SK-N-SH (cell line): Measurements from ENCODE around the gene TTC31. TPM values are rescaled to one million over a fixed set of nuclear protein-coding genes. Genes with fewer than 3 reads are reported as not detected.

Experiments used
- CTCF ChIA-PET: fragments of 300-600, 350-600 bp; formaldehyde crosslinking; extraction: SDS; loops from one replicate; lab custom pipeline; 2021; lab: Yijun Ruan, JAX
- POLR2A ChIA-PET: fragments of 350-600 bp; sonication (Branson Sonifier 250); formaldehyde crosslinking; extraction: SDS; loops from one replicate; lab custom pipeline; 2020; ENCODE audit warnings: antibody characterized with exemption, inconsistent platforms; lab: Yijun Ruan, JAX
- DNase-seq: peaks from one replicate; pipeline ENCODE4 v3.0.0; 2012
- H2AFZ ChIP-seq: fragments of 200-600 bp; sonication (generic); 2 replicates; pipeline ENCODE4 v1.8.1; 2016; ENCODE audit warnings: antibody characterized with exemption, mild to moderate bottlenecking, low read depth
- H3F3A ChIP-seq: fragments of 200-600 bp; sonication (generic); replicated peaks from 2 replicates; pipeline ENCODE3; 2016; ENCODE audit warnings: antibody characterized with exemption, mild to moderate bottlenecking; ENCODE audit not compliant: insufficient read depth
- H3K27ac ChIP-seq, 2 experiments: fragments of 200-500 bp in 1 of 2; fragments of 200-600 bp in 1 of 2; sonication (Bioruptor generic) in 1 of 2; sonication (generic), shearing (Covaris generic) in 1 of 2; 2 replicates each; pipeline versions ENCODE4 v1.5.1 to v1.6.1; 2014 to 2016; ENCODE audit warnings: low read depth in 2 of 2, inconsistent platforms in 1 of 2, low read length in 1 of 2, mild to moderate bottlenecking in 1 of 2, mixed read lengths in 1 of 2
- H3K27me3 ChIP-seq: fragments of 200-600 bp; sonication (generic), shearing (Covaris generic); 2 replicates; pipeline ENCODE4 v1.6.1; 2016; ENCODE audit warnings: mixed run types; ENCODE audit not compliant: insufficient read depth
- H3K36me3 ChIP-seq, 2 experiments: fragments of 200-500 bp in 1 of 2; fragments of 200-600 bp in 1 of 2; sonication (Bioruptor generic) in 1 of 2; sonication (generic) in 1 of 2; replicated peaks in 1 of 2; 2 replicates each; pipeline versions ENCODE3 to v1.5.1; 2014 to 2016; ENCODE audit warnings: low read length in 1 of 2, mild to moderate bottlenecking in 1 of 2; ENCODE audit not compliant: insufficient read depth in 2 of 2, control insufficient read depth in 1 of 2
- H3K4me1 ChIP-seq, 2 experiments: fragments of 200-500 bp in 1 of 2; fragments of 200-600 bp in 1 of 2; sonication (Bioruptor generic) in 1 of 2; sonication (generic), shearing (Covaris generic) in 1 of 2; 2 replicates each; pipeline versions ENCODE4 v1.5.1 to v1.6.1; 2014 to 2016; ENCODE audit warnings: low read depth in 1 of 2, low read length in 1 of 2, mixed run types in 1 of 2; ENCODE audit not compliant: insufficient read depth in 2 of 2, control insufficient read depth in 1 of 2
- H3K4me2 ChIP-seq: fragments of 200-600 bp; sonication (generic), shearing (Covaris generic); 2 replicates; pipeline ENCODE4 v1.6.1; 2017; ENCODE audit warnings: mixed run types
- H3K4me3 ChIP-seq, 2 experiments: fragments of 200-500 bp in 1 of 2; fragments of 200-600 bp in 1 of 2; sonication (Bioruptor generic) in 1 of 2; sonication (generic), shearing (Covaris generic) in 1 of 2; 2 replicates each; pipeline versions ENCODE4 v1.5.1 to v1.8.1; 2014 to 2016; ENCODE audit warnings: low read depth in 2 of 2, inconsistent platforms in 1 of 2, low read length in 1 of 2, mild to moderate bottlenecking in 1 of 2, mixed read lengths in 1 of 2, moderate library complexity in 1 of 2
- H3K79me2 ChIP-seq: fragments of 200-600 bp; sonication (generic); 2 replicates; pipeline ENCODE4 v1.8.1; 2017; ENCODE audit warnings: mild to moderate bottlenecking; ENCODE audit not compliant: insufficient read depth
- H3K9ac ChIP-seq: fragments of 200-600 bp; sonication (generic); 2 replicates; pipeline ENCODE4 v1.6.1; 2017; ENCODE audit warnings: mixed run types
- H3K9me2 ChIP-seq: fragments of 200-600 bp; sonication (generic); 2 replicates; pipeline ENCODE4 v1.6.1; 2017; ENCODE audit warnings: mixed run types
- H3K9me3 ChIP-seq: fragments of 200-600 bp; sonication (generic); 2 replicates; pipeline ENCODE4 v1.6.1; 2017; ENCODE audit warnings: mixed run types, mild to moderate bottlenecking, moderate library complexity
- H4K20me1 ChIP-seq: fragments of 200-600 bp; sonication (generic); 2 replicates; pipeline ENCODE4 v1.6.1; 2017; ENCODE audit warnings: mild to moderate bottlenecking, mixed run types; ENCODE audit not compliant: insufficient read depth
- CTCF ChIP-seq: fragments of 200-600 bp; sonication (generic); IDR thresholded peaks from 2 replicates; pipeline ENCODE4 v1.6.1; 2017; ENCODE audit warnings: antibody characterized with exemption, mild to moderate bottlenecking, moderate library complexity
- EZH2phosphoT487 ChIP-seq: fragments of 200-600 bp; sonication (generic); IDR thresholded peaks from 2 replicates; pipeline ENCODE4 v1.6.1; 2017; ENCODE audit warnings: low read depth, mixed run types, mild to moderate bottlenecking, antibody characterized with exemption, moderate library complexity, borderline replicate concordance
- NFIC ChIP-seq: IDR thresholded peaks from 2 replicates; pipeline ENCODE4 v1.4.0; 2012; ENCODE audit warnings: borderline replicate concordance
- POLR2AphosphoS5 ChIP-seq: IDR thresholded peaks from 2 replicates; pipeline ENCODE4 v1.6.1; 2012; ENCODE audit warnings: low read depth, low read length
- RAD21 ChIP-seq: IDR thresholded peaks from 2 replicates; pipeline ENCODE4 v1.6.1; 2012; ENCODE audit warnings: mild to moderate bottlenecking, low read length
- REST ChIP-seq: IDR thresholded peaks from 2 replicates; pipeline ENCODE4 v1.6.1; 2012; ENCODE audit warnings: mild to moderate bottlenecking, low read depth, low read length, moderate library complexity
- RXRA ChIP-seq: IDR thresholded peaks from 2 replicates; pipeline ENCODE4 v1.4.0; 2012; ENCODE audit warnings: low read depth, mild to moderate bottlenecking, borderline replicate concordance
- WGBS: methylation state at CpG from one replicate; pipeline ENCODE4 v1.1.6; 2017; ENCODE audit warnings: low lambda C conversion rate; 5-methylcytosine and 5-hydroxymethylcytosine counted together
- polyA plus RNA-seq, 3 experiments: library from polyadenylated mRNA; depleted of rRNA; stranded (reverse); fragments of >200 nt; gene quantifications; 2 replicates each; pipeline ENCODE4 v1.2.3, GENCODE V29; 2012

The TTC31 gene
- polyA plus RNA-seq, 1 of the 3 experiments (the other 2 are of a cell fraction) = 27.9 TPM

DNA sequence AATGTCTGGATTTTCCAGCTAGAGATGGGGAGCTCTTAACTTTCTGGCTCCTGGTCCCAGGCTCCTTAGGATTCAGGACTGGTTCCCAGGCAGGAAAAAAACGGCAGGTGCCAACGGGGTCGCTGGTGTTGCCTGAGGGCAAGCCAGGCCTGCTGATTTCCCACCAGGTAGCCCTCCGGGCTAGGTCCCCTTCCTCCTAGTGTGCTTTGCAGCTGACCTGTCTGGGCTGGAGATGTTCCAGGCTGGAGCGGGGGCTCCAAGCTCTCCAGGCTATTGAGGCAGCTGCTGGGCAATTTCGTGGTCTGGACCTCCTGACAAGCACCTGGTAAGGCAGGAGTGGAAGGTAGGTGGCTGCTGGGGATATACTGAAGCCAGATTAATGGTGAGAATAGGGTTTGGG, 8.4 kb upstream of the TTC31 start:
- no peak overlapping the region for H3K27ac ChIP-seq
- no peaks in the 10 kb centered on the region for H3K27me3 ChIP-seq
- H2AFZ ChIP-seq = no peak overlapping the region
- H3K4me1 ChIP-seq = peaks cover 6 to 7% of the 10 kb centered on the region in 2 experiments; a peak in 2 of 4 replicates
- peaks cover 26% of the 10 kb centered on the region for H3K79me2 ChIP-seq
- H3K9me3 ChIP-seq = no peaks in the 10 kb centered on the region
- peaks cover 22 to 32% of the 10 kb centered on the region in 2 experiments for H3K36me3 ChIP-seq
- peaks cover 33% of the 10 kb centered on the region for H3F3A ChIP-seq
- WGBS = 97% methylated on average over 5 of the region's 6 CpGs
- H3K4me2 ChIP-seq = no peak overlapping the region
- no peak for DNase-seq
- no peaks in the 10 kb centered on the region for H4K20me1 ChIP-seq
- ChIA-PET POLR2A (interaction anchor here (0.6 to 6.9 kb wide), 3 partner anchors 14 to 113 kb away, joined by 4 to 60 read pairs (median 6); partner anchors contain the start of genes PCGF1 and WBP1), CTCF (interaction anchor here (0.8 to 3.9 kb wide), 6 partner anchors 9 to 139 kb away, joined by 3 to 28 read pairs (median 4); partner anchors contain the start of gene TLX2)
- TF ChIP-seq REST (no peak), NFIC (no peak), EZH2phosphoT487 (no peak)
- no peaks in the 10 kb centered on the region for H3K9me2 ChIP-seq
- no peak overlapping the region for H3K9ac ChIP-seq
- no peak overlapping the region for H3K4me3 ChIP-seq

- POLR2A ChIA-PET = interaction anchor here (6.9 kb wide), 1 partner anchor 15 kb away, joined by 60 read pairs; the partner anchor contains the start of gene WBP1
- TF ChIP-seq RXRA (no peak), RAD21 (peak; percentile 15; the same call in 1 of the 2 replicates), POLR2AphosphoS5 (no peak), CTCF (peak; percentile 45)
- TF ChIP-seq, all 33 proteins: peak for 2
- no peaks in the 10 kb centered on the region for H3K9me2 ChIP-seq
- no peaks in the 10 kb centered on the region for H4K20me1 ChIP-seq
- H3K27ac ChIP-seq = no peak overlapping the region
- H3K9ac ChIP-seq = no peak overlapping the region
- peaks cover 6 to 7% of the 10 kb centered on the region in 2 experiments; a peak in 2 of 4 replicates for H3K4me1 ChIP-seq
- CTCF ChIA-PET = interaction anchor here (0.7 to 3.9 kb wide), 8 partner anchors 9 to 216 kb away, joined by 3 to 28 read pairs (median 4); partner anchors contain the start of gene TLX2
- H3K36me3 ChIP-seq = peaks cover 24 to 37% of the 10 kb centered on the region in 2 experiments
- H2AFZ ChIP-seq = no peak overlapping the region
- H3F3A ChIP-seq = peaks cover 35% of the 10 kb centered on the region
- H3K27me3 ChIP-seq = no peaks in the 10 kb centered on the region
- no peak overlapping the region for H3K4me3 ChIP-seq
- H3K4me2 ChIP-seq = no peak overlapping the region
- peaks cover 30% of the 10 kb centered on the region for H3K79me2 ChIP-seq
- DNase-seq = peak; percentile 37
- WGBS = 95% methylated on average over 5 of the region's 5 CpGs
- H3K9me3 ChIP-seq = no peaks in the 10 kb centered on the region
These were observed 8.0 kb upstream of the TTC31 start for GRCh38 chr2:74474899-74475298.
